HepG2 (cell line): ENCODE data around the gene FAM240A.

Source experiments
- ARID3A ChIP-seq: IDR thresholded peaks from 2 replicates; pipeline ENCODE4 v1.6.1; 2012; ENCODE audit warnings: low read depth, low read length, improper control_type of control experiment
- CTCF ChIP-seq: sonication (generic); formaldehyde crosslinking; IDR thresholded peaks from 2 replicates; pipeline ENCODE4 v1.5.0; 2020; ENCODE audit warnings: mild to moderate bottlenecking, missing genetic modification reagents, moderate library complexity
- NCOA1 ChIP-seq: sonication (generic); formaldehyde crosslinking; IDR thresholded peaks from 2 replicates; pipeline ENCODE4 v1.9.0; 2021; ENCODE audit warnings: missing genetic modification reagents
- SALL1 ChIP-seq: sonication (generic); formaldehyde crosslinking; IDR thresholded peaks from 2 replicates; pipeline ENCODE4 v1.8.0; 2022; ENCODE audit warnings: mild to moderate bottlenecking, missing genetic modification reagents
- SSRP1 ChIP-seq: IDR thresholded peaks from 2 replicates; pipeline ENCODE4 v1.6.1; 2016; ENCODE audit warnings: control low read depth
- STAT6 ChIP-seq: sonication (generic); formaldehyde crosslinking; IDR thresholded peaks from 2 replicates; pipeline ENCODE4 v1.4.0; 2020; ENCODE audit warnings: missing genetic modification reagents, mild to moderate bottlenecking, borderline replicate concordance

- no peak for TF ChIP-seq CTCF (CRISPR knock-in tag)
- TF ChIP-seq SSRP1 (CRISPR knock-in tag), result no peak
- no peak for TF ChIP-seq SALL1 (CRISPR knock-in tag)
- no peak for TF ChIP-seq ARID3A
- TF ChIP-seq NCOA1 (CRISPR knock-in tag), result no peak
- no peak for TF ChIP-seq STAT6 (CRISPR knock-in tag)
These were observed 35.4 kb upstream of the FAM240A start for GRCh38 chr3:46576879-46577278.
